Measurements from ENCODE around the gene LRRC8C.
"Not testable (repeated sequence)": the region's sequence is repeated elsewhere in the genome, so short reads cannot be mapped to it uniquely, and the experiment has no call there.

DNA sequence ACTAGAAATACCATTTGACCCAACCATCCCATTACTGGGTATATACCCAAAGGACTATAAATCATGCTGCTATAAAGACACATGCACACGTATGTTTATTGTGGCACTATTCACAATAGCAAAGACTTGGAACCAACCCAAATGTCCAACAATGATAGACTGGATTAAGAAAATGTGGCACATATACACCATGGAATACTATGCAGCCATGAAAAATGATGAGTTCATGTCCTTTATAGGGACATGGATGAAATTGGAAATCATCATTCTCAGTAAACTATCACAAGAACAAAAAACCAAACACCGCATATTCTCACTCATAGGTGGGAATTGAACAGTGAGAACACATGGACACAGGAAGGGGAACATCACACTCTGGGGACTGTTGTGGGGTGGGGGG is 72.0 kb downstream of the LRRC8C start:
- TF ChIP-seq, protein P1, sequence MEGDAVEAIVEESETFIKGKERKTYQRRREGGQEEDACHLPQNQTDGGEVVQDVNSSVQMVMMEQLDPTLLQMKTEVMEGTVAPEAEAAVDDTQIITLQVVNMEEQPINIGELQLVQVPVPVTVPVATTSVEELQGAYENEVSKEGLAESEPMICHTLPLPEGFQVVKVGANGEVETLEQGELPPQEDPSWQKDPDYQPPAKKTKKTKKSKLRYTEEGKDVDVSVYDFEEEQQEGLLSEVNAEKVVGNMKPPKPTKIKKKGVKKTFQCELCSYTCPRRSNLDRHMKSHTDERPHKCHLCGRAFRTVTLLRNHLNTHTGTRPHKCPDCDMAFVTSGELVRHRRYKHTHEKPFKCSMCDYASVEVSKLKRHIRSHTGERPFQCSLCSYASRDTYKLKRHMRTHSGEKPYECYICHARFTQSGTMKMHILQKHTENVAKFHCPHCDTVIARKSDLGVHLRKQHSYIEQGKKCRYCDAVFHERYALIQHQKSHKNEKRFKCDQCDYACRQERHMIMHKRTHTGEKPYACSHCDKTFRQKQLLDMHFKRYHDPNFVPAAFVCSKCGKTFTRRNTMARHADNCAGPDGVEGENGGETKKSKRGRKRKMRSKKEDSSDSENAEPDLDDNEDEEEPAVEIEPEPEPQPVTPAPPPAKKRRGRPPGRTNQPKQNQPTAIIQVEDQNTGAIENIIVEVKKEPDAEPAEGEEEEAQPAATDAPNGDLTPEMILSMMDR (IDR thresholded peaks at IDR 0.05; ENCODE audit: insufficient read depth, low read depth, low read length) = not testable (repeated sequence)
- not testable (repeated sequence) for TF ChIP-seq EZH2 (IDR thresholded peaks at IDR 0.05; ENCODE audit: insufficient read depth, low read length)

Data from astrocyte (in vitro differentiated cells and primary cell).